Measurements from ENCODE around the gene CASZ1.

- no peak for TF ChIP-seq CTCF (IDR thresholded peaks at IDR 0.05; ENCODE audit: insufficient read depth, low read length, poor library complexity, severe bottlenecking)
- no peak for TF ChIP-seq EZH2phosphoT487 (conservative IDR thresholded peaks at IDR 0.05; ENCODE audit: low read length)
Measured at GRCh38 chr1:10759413-10760200, 36.8 kb downstream of the CASZ1 start.
